HL-60 (cell line): ENCODE data around the gene CYS1.

Experiments
- POLR2AphosphoS5 ChIP-seq: IDR thresholded peaks from 2 replicates; pipeline ENCODE4 v1.6.1; 2012; ENCODE audit warnings: low read depth
- TF ChIP-seq, protein P1 (sequence below): IDR thresholded peaks from one replicate; pipeline ENCODE4 v1.5.1; 2011; ENCODE audit warnings: low read length, control low read depth, inconsistent platforms; ENCODE audit not compliant: insufficient read depth

- TF ChIP-seq, protein P1, sequence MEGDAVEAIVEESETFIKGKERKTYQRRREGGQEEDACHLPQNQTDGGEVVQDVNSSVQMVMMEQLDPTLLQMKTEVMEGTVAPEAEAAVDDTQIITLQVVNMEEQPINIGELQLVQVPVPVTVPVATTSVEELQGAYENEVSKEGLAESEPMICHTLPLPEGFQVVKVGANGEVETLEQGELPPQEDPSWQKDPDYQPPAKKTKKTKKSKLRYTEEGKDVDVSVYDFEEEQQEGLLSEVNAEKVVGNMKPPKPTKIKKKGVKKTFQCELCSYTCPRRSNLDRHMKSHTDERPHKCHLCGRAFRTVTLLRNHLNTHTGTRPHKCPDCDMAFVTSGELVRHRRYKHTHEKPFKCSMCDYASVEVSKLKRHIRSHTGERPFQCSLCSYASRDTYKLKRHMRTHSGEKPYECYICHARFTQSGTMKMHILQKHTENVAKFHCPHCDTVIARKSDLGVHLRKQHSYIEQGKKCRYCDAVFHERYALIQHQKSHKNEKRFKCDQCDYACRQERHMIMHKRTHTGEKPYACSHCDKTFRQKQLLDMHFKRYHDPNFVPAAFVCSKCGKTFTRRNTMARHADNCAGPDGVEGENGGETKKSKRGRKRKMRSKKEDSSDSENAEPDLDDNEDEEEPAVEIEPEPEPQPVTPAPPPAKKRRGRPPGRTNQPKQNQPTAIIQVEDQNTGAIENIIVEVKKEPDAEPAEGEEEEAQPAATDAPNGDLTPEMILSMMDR = peak; percentile 70
- TF ChIP-seq POLR2AphosphoS5 = no peak
Observed at GRCh38 chr2:10072656-10073480, 7.3 kb downstream of the CYS1 start.
